GM12875 (cell line): ENCODE results near the gene HHATL.

ENCODE experiments used
- H3K4me3 ChIP-seq: one replicate; pipeline ENCODE4 v1.5.1; 2011; ENCODE audit warnings: low read depth, low read length, control low read depth
- TF ChIP-seq, protein P1 (sequence below): IDR thresholded peaks from 2 replicates; pipeline ENCODE4 v1.5.1; 2011; ENCODE audit warnings: low read depth, mild to moderate bottlenecking, control low read depth, inconsistent platforms, low read length, moderate library complexity, borderline replicate concordance; ENCODE audit not compliant: insufficient read depth

Gene HHATL

DNA sequence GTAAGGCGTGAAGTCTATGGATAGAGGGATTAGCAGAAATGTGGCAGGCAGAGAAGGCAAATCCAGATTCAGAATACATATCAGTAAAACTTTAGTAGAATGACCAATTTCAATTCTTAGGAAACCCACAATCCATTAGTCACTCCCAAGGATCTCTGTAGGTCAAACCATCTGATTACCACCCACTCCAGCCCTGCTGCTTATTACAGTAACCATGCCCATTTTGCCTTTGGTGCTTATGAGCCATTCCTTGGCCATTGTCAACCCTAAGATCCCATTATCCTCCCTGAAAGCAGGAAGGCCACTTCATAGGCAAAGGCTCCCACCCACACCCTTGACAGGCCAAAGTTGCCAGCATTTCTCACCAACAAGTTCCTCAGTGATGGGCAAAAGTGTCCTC is 22.3 kb downstream of the HHATL start:
- TF ChIP-seq, protein P1, sequence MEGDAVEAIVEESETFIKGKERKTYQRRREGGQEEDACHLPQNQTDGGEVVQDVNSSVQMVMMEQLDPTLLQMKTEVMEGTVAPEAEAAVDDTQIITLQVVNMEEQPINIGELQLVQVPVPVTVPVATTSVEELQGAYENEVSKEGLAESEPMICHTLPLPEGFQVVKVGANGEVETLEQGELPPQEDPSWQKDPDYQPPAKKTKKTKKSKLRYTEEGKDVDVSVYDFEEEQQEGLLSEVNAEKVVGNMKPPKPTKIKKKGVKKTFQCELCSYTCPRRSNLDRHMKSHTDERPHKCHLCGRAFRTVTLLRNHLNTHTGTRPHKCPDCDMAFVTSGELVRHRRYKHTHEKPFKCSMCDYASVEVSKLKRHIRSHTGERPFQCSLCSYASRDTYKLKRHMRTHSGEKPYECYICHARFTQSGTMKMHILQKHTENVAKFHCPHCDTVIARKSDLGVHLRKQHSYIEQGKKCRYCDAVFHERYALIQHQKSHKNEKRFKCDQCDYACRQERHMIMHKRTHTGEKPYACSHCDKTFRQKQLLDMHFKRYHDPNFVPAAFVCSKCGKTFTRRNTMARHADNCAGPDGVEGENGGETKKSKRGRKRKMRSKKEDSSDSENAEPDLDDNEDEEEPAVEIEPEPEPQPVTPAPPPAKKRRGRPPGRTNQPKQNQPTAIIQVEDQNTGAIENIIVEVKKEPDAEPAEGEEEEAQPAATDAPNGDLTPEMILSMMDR, result no peak

DNA sequence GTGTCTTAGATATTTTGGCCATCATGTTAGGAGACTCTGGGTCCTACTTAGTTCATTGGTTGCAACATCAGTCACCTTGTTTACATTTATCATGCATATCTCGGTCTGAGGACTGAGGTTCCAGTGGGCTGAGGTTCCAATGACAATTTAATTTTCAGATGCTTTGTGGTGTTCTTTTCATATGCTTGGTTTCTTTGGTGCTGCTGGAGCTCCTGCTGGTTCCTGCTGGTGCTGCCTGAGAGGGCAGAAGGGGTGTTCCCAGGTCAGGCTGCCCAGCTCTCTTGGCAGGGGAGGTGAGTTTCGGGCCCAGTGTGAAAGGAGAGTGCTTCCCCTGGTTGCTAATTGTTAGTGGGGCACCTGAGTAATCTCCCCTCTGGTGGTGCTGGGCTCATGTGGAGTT is 24.2 kb downstream of the HHATL start:
- TF ChIP-seq, protein P1, result no peak
- H3K4me3 ChIP-seq, result no peak overlapping the region

More for the DNA sequence above, 22.3 kb downstream of the HHATL start:
- H3K4me3 ChIP-seq, result no peak overlapping the region

GRCh38 chr3:42675909-42676308 is 26.7 kb downstream of the HHATL start:
- H3K4me3 ChIP-seq, result no peak overlapping the region
- TF ChIP-seq, protein P1, result no peak

GRCh38 chr3:42674146-42674545 is 28.5 kb downstream of the HHATL start:
- no peak overlapping the region for H3K4me3 ChIP-seq
- TF ChIP-seq, protein P1, result no peak

GRCh38 chr3:42673082-42673481 is 29.5 kb downstream of the HHATL start:
- TF ChIP-seq, protein P1, result no peak
- H3K4me3 ChIP-seq, result no peak overlapping the region

GRCh38 chr3:42672515-42672914 is 30.1 kb downstream of the HHATL start:
- TF ChIP-seq, protein P1, result no peak
- no peak overlapping the region for H3K4me3 ChIP-seq

DNA sequence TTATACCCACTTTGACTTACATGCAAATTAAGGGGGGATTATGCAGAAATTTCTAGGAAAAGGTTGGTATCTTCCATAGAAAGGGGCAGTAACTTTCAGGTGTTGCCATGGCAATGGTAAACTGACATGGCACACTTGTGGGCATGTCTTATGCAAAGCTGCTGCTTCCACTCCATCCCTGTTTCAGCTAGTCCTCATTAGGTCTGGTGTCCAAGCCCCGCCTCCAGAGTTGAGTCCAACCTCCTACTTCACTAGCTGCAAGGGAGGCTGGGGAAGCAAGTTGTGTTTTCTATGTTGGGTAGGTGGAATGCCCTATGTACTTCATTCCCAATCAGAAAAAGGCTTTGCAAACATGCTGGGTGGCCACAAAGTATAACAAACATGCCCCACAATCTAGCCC is 31.9 kb downstream of the HHATL start:
- no peak overlapping the region for H3K4me3 ChIP-seq
- TF ChIP-seq, protein P1, result no peak
